C4-2B (cell line): ENCODE measurements around the gene ERBB4.

Source experiments
- ZFX ChIP-seq: fragments of 450-650 bp; IDR thresholded peaks from 2 replicates; pipeline ENCODE4 v1.6.1; 2017
- TF ChIP-seq, protein P1 (sequence below): fragments of 450-650 bp; conservative IDR thresholded peaks from 2 replicates; pipeline ENCODE4 v1.5.1; 2017; ENCODE audit warnings: mild to moderate bottlenecking

DNA sequence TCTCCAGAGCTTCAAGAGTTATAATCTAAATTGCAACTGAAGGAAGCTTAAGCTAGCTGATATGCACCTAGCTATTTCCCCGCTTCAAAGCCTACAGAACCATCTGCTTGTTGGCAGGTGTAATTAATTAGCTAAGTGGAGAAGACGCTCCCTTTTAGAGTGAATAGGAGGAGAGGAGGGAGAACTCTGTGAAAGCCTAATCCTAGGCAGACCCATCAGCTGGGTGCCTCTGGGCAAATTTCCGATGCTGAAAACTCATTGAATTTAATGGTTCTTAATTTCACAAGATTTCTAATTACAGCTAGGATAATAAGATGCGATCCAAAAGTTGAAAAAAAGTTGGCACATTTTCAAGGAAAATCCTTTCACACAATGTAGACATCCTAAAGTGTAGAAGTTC, 735.9 kb downstream of the ERBB4 start:
- TF ChIP-seq, protein P1, sequence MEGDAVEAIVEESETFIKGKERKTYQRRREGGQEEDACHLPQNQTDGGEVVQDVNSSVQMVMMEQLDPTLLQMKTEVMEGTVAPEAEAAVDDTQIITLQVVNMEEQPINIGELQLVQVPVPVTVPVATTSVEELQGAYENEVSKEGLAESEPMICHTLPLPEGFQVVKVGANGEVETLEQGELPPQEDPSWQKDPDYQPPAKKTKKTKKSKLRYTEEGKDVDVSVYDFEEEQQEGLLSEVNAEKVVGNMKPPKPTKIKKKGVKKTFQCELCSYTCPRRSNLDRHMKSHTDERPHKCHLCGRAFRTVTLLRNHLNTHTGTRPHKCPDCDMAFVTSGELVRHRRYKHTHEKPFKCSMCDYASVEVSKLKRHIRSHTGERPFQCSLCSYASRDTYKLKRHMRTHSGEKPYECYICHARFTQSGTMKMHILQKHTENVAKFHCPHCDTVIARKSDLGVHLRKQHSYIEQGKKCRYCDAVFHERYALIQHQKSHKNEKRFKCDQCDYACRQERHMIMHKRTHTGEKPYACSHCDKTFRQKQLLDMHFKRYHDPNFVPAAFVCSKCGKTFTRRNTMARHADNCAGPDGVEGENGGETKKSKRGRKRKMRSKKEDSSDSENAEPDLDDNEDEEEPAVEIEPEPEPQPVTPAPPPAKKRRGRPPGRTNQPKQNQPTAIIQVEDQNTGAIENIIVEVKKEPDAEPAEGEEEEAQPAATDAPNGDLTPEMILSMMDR = no peak
- TF ChIP-seq ZFX = no peak
